Peyer's patch (tissue), 4 donors: ENCODE data around the gene GZF1. TPM values are rescaled to one million over a fixed set of nuclear protein-coding genes. Genes with fewer than 3 reads are reported as not detected.

Source experiments
- DNase-seq, 3 donors: peaks; one replicate each; pipeline ENCODE4 v3.0.0-alpha.2; 2017 to 2019
- H3K27ac ChIP-seq, 4 donors: fragments of 200-600 bp; sonication (generic); one replicate each; pipeline ENCODE4 v1.5.1; 2016 to 2019
- H3K27me3 ChIP-seq, 2 donors: fragments of 200-600 bp; sonication (generic); one replicate each; pipeline ENCODE4 v1.5.1; 2019
- H3K36me3 ChIP-seq, 3 donors: fragments of 200-600 bp; sonication (generic); one replicate each; pipeline ENCODE4 v1.5.1; 2016 to 2019
- H3K4me1 ChIP-seq, 4 donors: fragments of 200-600 bp; sonication (generic); one replicate each; pipeline ENCODE4 v1.5.1; 2016 to 2019
- H3K4me3 ChIP-seq, 4 donors: fragments of 200-600 bp; sonication (generic); 1 replicate in 3 of 4; 2 replicates in 1 of 4; pipeline ENCODE4 v1.5.1; 2016 to 2019; ENCODE audit warnings: mild to moderate bottlenecking in 1 of 4
- H3K9me3 ChIP-seq, 4 donors: fragments of 200-600 bp; sonication (generic); one replicate each; pipeline ENCODE4 v1.5.1; 2016 to 2019; ENCODE audit warnings: mild to moderate bottlenecking in 1 of 4
- CTCF ChIP-seq, 6 experiments: fragments of 450-650 bp in 4 of 6; fragments of 200-600 bp in 2 of 6; sonication (generic) in 1 of 6; IDR thresholded peaks; one replicate each; pipeline ENCODE4 v1.5.1; 2017 to 2019; ENCODE audit warnings: antibody characterized with exemption in 6 of 6, mild to moderate bottlenecking in 3 of 6, moderate library complexity in 1 of 6
- POLR2A ChIP-seq, 2 donors: fragments of 450-650 bp; IDR thresholded peaks; one replicate each; pipeline ENCODE4 v1.5.1; 2017; ENCODE audit warnings: antibody characterized with exemption in 2 of 2, mild to moderate bottlenecking in 2 of 2, moderate library complexity in 2 of 2
- total RNA-seq, 4 donors: library from RNA; depleted of rRNA; stranded (reverse); fragments of >200 nt; gene quantifications; one replicate each; pipeline ENCODE4 v1.1.0, GENCODE V29; 2016

Gene GZF1
- total RNA-seq, 4 donors from 2014 or later: 5.8 to 14.5 (median 7.9) TPM

- Histone ChIP-seq H3K27me3 (no peaks in the 10 kb centered on the region), H3K36me3 (peaks cover 0 to 64% (median 0%) of the 10 kb centered on the region in 3 donors), H3K4me1 (peaks cover 0 to 10% (median 2%) of the 10 kb centered on the region in 4 donors), H3K27ac (no peak overlapping the region), H3K4me3 (no peak overlapping the region), H3K9me3 (no peaks in the 10 kb centered on the region)
- TF ChIP-seq POLR2A (IDR thresholded peaks at IDR 0.05) (no peak), CTCF (IDR thresholded peaks at IDR 0.05) (no peak)
- no peak for DNase-seq
Measured at GRCh38 chr20:23370873-23371272, 8.9 kb downstream of the GZF1 start.

DNA sequence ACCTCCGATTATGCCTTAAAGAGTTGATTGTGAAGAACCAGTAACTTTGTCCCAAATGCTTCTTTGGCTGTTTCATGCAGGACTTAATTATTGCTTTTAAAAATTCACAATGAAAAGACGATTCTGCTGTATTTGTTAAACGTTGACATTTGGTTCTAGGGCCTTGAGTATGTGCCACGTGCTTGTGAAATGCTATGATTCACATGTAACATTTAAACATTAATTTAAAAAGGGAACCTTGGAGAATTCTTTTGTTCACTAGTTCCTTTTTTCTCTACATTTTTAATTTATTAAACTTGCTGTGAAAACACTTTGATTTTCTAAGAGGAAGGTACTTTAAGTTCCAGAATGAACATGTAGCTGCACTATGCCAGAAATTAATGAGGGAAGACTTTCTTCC is 9.5 kb downstream of the GZF1 start:
- no peak for TF ChIP-seq CTCF (IDR thresholded peaks at IDR 0.05)
- no peak for TF ChIP-seq POLR2A (IDR thresholded peaks at IDR 0.05)
- Histone ChIP-seq H3K4me1 (peaks cover 0 to 6% (median 0%) of the 10 kb centered on the region in 4 donors), H3K27ac (no peak overlapping the region), H3K36me3 (peaks cover 0 to 69% (median 0%) of the 10 kb centered on the region in 3 donors), H3K4me3 (no peak overlapping the region), H3K27me3 (no peaks in the 10 kb centered on the region), H3K9me3 (no peaks in the 10 kb centered on the region)
- DNase-seq: no peak

DNA sequence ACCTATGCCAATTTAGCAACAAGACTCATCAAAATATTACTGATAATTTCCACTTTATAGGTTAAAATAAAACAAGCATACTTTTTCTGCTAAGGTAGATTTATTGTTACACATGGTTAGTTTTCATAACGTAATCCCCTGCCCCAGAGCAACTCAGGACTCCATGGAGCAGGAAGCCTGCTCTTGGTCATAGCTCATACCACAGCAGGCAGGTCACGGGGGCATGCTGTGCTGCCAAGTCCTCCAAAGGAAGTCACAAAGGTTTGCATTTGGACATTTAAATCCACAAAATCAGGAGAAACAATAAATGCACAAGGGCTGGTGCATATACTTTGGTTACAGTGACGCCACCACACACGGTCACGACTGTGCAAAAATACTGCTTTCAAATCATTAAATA is 12.5 kb downstream of the GZF1 start:
- H3K4me3 ChIP-seq: no peak overlapping the region
- H3K27me3 ChIP-seq: no peaks in the 10 kb centered on the region
- TF ChIP-seq CTCF (IDR thresholded peaks at IDR 0.05) (no peak), POLR2A (IDR thresholded peaks at IDR 0.05) (no peak)
- no peaks in the 10 kb centered on the region for H3K4me1 ChIP-seq
- H3K36me3 ChIP-seq: peaks cover 0 to 87% (median 0%) of the 10 kb centered on the region in 3 donors
- H3K9me3 ChIP-seq: no peaks in the 10 kb centered on the region
- H3K27ac ChIP-seq: no peak overlapping the region
- DNase-seq: no peak

- no peak overlapping the region for H3K4me3 ChIP-seq
- DNase-seq: no peak
- no peaks in the 10 kb centered on the region for H3K27me3 ChIP-seq
- no peaks in the 10 kb centered on the region for H3K4me1 ChIP-seq
- TF ChIP-seq POLR2A (IDR thresholded peaks at IDR 0.05): no peak
- TF ChIP-seq CTCF (IDR thresholded peaks at IDR 0.05): no peak
- no peak overlapping the region for H3K27ac ChIP-seq
- H3K36me3 ChIP-seq: peaks cover 0 to 85% (median 0%) of the 10 kb centered on the region in 3 donors
- H3K9me3 ChIP-seq: no peaks in the 10 kb centered on the region
Measured at GRCh38 chr20:23375827-23376226, 13.8 kb downstream of the GZF1 start.

- no peaks in the 10 kb centered on the region for H3K27me3 ChIP-seq
- H3K36me3 ChIP-seq: peaks cover 0 to 56% (median 0%) of the 10 kb centered on the region in 3 donors
- DNase-seq: no peak
- H3K9me3 ChIP-seq: no peaks in the 10 kb centered on the region
- TF ChIP-seq POLR2A (IDR thresholded peaks at IDR 0.05): no peak
- TF ChIP-seq CTCF (IDR thresholded peaks at IDR 0.05): no peak
- H3K4me3 ChIP-seq: no peak overlapping the region
- no peak overlapping the region for H3K27ac ChIP-seq
- H3K4me1 ChIP-seq: no peaks in the 10 kb centered on the region
Measured at GRCh38 chr20:23379772-23380171, 17.8 kb downstream of the GZF1 start.

DNA sequence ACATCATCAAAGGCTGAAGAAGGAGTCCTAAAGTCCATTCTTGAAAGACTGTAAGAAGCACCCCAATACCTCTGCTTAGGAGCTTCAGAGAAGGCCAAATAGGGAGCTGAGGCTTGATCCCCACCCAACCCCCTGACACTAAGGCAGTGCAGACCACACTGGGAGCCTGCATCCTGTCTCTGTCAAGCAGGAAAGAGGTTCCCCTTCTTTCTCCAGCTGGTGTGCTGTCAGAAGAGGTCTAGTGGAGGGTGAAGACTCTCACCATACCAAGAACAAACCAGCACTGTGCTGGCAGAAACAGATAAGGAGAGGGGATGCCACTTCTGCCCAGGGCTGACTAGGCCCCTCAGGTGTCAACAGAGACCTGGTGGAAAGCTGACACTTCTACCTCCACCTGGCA is 19.9 kb downstream of the GZF1 start:
- peaks cover 0 to 39% (median 0%) of the 10 kb centered on the region in 3 donors for H3K36me3 ChIP-seq
- H3K4me3 ChIP-seq: no peak overlapping the region
- TF ChIP-seq CTCF (IDR thresholded peaks at IDR 0.05): no peak
- no peak for TF ChIP-seq POLR2A (IDR thresholded peaks at IDR 0.05)
- H3K27me3 ChIP-seq: no peaks in the 10 kb centered on the region
- H3K9me3 ChIP-seq: no peaks in the 10 kb centered on the region
- DNase-seq: no peak
- H3K27ac ChIP-seq: no peak overlapping the region
- no peaks in the 10 kb centered on the region for H3K4me1 ChIP-seq
